Breast epithelium (tissue), 3 donors: ENCODE data around the gene TGFA.

Experiments used
- CTCF ChIP-seq, 3 donors: fragments of 450-650 bp; IDR thresholded peaks; one replicate each; pipeline ENCODE4 v1.5.1; 2016 to 2017; ENCODE audit warnings: antibody characterized with exemption in 3 of 3, mild to moderate bottlenecking in 3 of 3, moderate library complexity in 3 of 3
- POLR2A ChIP-seq: fragments of 450-650 bp; IDR thresholded peaks from one replicate; pipeline ENCODE4 v1.6.1; 2016; ENCODE audit warnings: antibody characterized with exemption, mild to moderate bottlenecking, moderate library complexity
- POLR2AphosphoS5 ChIP-seq, 3 donors: sonication (generic); formaldehyde crosslinking; IDR thresholded peaks; one replicate each; pipeline ENCODE4 v1.6.1; 2017; ENCODE audit warnings: antibody characterized with exemption in 3 of 3

- TF ChIP-seq POLR2A (no peak), CTCF (IDR thresholded peaks at IDR 0.05) (no peak), POLR2AphosphoS5 (IDR thresholded peaks at IDR 0.05) (no peak)
Measured at GRCh38 chr2:70536517-70537055, 17.0 kb downstream of the TGFA start.
